ENCODE data around the gene RYR3.

Gene RYR3

DNA sequence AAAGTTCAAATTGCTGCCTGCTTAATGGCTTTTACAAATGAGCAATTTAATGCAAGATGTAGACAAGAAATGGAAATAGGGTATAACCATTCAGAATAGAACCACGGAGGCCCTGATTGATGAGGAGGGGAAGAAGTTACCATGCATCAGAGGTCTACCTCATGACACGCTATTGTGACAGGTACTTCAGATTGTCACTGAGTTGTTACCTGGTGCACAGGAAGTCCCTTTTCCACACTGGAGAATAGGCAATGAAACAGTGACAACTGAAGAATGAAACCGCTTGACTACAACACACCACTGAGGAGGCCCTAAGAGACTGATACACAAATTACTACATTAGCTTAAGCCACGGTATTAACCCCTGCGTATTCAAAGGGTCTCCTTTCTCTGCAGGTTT, 251.2 kb downstream of the RYR3 start:
- Histone ChIP-seq H3K27ac (ENCODE audit: low read length) (no peak overlapping the region), H3K27me3 (replicated peaks; ENCODE audit: insufficient read depth, low read length) (no peaks in the 10 kb centered on the region), H3K4me1 (ENCODE audit: low read length) (no peaks in the 10 kb centered on the region), H3F3A (ENCODE audit: insufficient read depth, low read length) (no peaks in the 10 kb centered on the region), H3K9ac (ENCODE audit: low read length) (no peak overlapping the region), H3K4me2 (ENCODE audit: low read depth, low read length) (no peak overlapping the region), H3K9me2 (replicated peaks; ENCODE audit: insufficient read depth, low read length) (no peaks in the 10 kb centered on the region), H2AFZ (ENCODE audit: low read length) (no peak overlapping the region), H4K20me1 (ENCODE audit: insufficient read depth, low read length) (no peaks in the 10 kb centered on the region), H3K9me3 (replicated peaks; ENCODE audit: insufficient read depth, low read length) (no peaks in the 10 kb centered on the region), H3K36me3 (replicated peaks; ENCODE audit: insufficient read depth, low read length) (no peaks in the 10 kb centered on the region), H3K79me2 (ENCODE audit: low read length) (no peaks in the 10 kb centered on the region), H3K4me3 (ENCODE audit: low read length) (no peak overlapping the region)
- DNase-seq = no peak
- TF ChIP-seq, protein P1, sequence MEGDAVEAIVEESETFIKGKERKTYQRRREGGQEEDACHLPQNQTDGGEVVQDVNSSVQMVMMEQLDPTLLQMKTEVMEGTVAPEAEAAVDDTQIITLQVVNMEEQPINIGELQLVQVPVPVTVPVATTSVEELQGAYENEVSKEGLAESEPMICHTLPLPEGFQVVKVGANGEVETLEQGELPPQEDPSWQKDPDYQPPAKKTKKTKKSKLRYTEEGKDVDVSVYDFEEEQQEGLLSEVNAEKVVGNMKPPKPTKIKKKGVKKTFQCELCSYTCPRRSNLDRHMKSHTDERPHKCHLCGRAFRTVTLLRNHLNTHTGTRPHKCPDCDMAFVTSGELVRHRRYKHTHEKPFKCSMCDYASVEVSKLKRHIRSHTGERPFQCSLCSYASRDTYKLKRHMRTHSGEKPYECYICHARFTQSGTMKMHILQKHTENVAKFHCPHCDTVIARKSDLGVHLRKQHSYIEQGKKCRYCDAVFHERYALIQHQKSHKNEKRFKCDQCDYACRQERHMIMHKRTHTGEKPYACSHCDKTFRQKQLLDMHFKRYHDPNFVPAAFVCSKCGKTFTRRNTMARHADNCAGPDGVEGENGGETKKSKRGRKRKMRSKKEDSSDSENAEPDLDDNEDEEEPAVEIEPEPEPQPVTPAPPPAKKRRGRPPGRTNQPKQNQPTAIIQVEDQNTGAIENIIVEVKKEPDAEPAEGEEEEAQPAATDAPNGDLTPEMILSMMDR (IDR thresholded peaks at IDR 0.05; ENCODE audit: low read length) = no peak
- no peak for TF ChIP-seq EZH2phosphoT487 (IDR thresholded peaks at IDR 0.05; ENCODE audit: low read length)
- TF ChIP-seq EZH2 (optimal IDR thresholded peaks at IDR 0.05; ENCODE audit: low read depth, low read length) = no peak

GRCh38 chr15:33565094-33565493, 254.3 kb downstream of the RYR3 start:
- TF ChIP-seq EZH2 (optimal IDR thresholded peaks at IDR 0.05; ENCODE audit: low read depth, low read length) (no peak), EZH2phosphoT487 (IDR thresholded peaks at IDR 0.05; ENCODE audit: low read length) (no peak)
- TF ChIP-seq, protein P1 (IDR thresholded peaks at IDR 0.05; ENCODE audit: low read length) = no peak
- no peaks in the 10 kb centered on the region for H3K27me3 ChIP-seq (replicated peaks; ENCODE audit: insufficient read depth, low read length)
- H3F3A ChIP-seq (ENCODE audit: insufficient read depth, low read length) = no peaks in the 10 kb centered on the region
- H3K9me3 ChIP-seq (replicated peaks; ENCODE audit: insufficient read depth, low read length) = no peaks in the 10 kb centered on the region
- H3K4me2 ChIP-seq (ENCODE audit: low read depth, low read length) = no peak overlapping the region
- no peak overlapping the region for H3K9ac ChIP-seq (ENCODE audit: low read length)
- H3K27ac ChIP-seq (ENCODE audit: low read length) = no peak overlapping the region
- H3K9me2 ChIP-seq (replicated peaks; ENCODE audit: insufficient read depth, low read length) = no peaks in the 10 kb centered on the region
- no peaks in the 10 kb centered on the region for H3K4me1 ChIP-seq (ENCODE audit: low read length)
- H3K79me2 ChIP-seq (ENCODE audit: low read length) = no peaks in the 10 kb centered on the region
- no peaks in the 10 kb centered on the region for H3K36me3 ChIP-seq (replicated peaks; ENCODE audit: insufficient read depth, low read length)
- H4K20me1 ChIP-seq (ENCODE audit: insufficient read depth, low read length) = no peaks in the 10 kb centered on the region
- H2AFZ ChIP-seq (ENCODE audit: low read length) = no peak overlapping the region
- no peak for DNase-seq
- no peak overlapping the region for H3K4me3 ChIP-seq (ENCODE audit: low read length)

GRCh38 chr15:33567652-33568051, 256.9 kb downstream of the RYR3 start:
- no peaks in the 10 kb centered on the region for H3K4me1 ChIP-seq (ENCODE audit: low read length)
- no peaks in the 10 kb centered on the region for H3K79me2 ChIP-seq (ENCODE audit: low read length)
- no peak overlapping the region for H3K27ac ChIP-seq (ENCODE audit: low read length)
- no peak for DNase-seq
- H3F3A ChIP-seq (ENCODE audit: insufficient read depth, low read length) = no peaks in the 10 kb centered on the region
- H3K36me3 ChIP-seq (replicated peaks; ENCODE audit: insufficient read depth, low read length) = no peaks in the 10 kb centered on the region
- no peak overlapping the region for H2AFZ ChIP-seq (ENCODE audit: low read length)
- H3K4me2 ChIP-seq (ENCODE audit: low read depth, low read length) = no peak overlapping the region
- no peaks in the 10 kb centered on the region for H3K27me3 ChIP-seq (replicated peaks; ENCODE audit: insufficient read depth, low read length)
- TF ChIP-seq EZH2 (optimal IDR thresholded peaks at IDR 0.05; ENCODE audit: low read depth, low read length) = no peak
- TF ChIP-seq, protein P1 (IDR thresholded peaks at IDR 0.05; ENCODE audit: low read length) = no peak
- TF ChIP-seq EZH2phosphoT487 (IDR thresholded peaks at IDR 0.05; ENCODE audit: low read length) = no peak
- H4K20me1 ChIP-seq (ENCODE audit: insufficient read depth, low read length) = no peaks in the 10 kb centered on the region
- no peak overlapping the region for H3K4me3 ChIP-seq (ENCODE audit: low read length)
- no peaks in the 10 kb centered on the region for H3K9me2 ChIP-seq (replicated peaks; ENCODE audit: insufficient read depth, low read length)
- no peaks in the 10 kb centered on the region for H3K9me3 ChIP-seq (replicated peaks; ENCODE audit: insufficient read depth, low read length)
- H3K9ac ChIP-seq (ENCODE audit: low read length) = no peak overlapping the region
